Measurements from ENCODE around the gene NDUFS7. TPM values are rescaled to one million over a fixed set of nuclear protein-coding genes. Genes with fewer than 3 reads are reported as not detected.

Gene NDUFS7
- total RNA-seq, 1 donor from 2014 or later: 216 TPM

DNA sequence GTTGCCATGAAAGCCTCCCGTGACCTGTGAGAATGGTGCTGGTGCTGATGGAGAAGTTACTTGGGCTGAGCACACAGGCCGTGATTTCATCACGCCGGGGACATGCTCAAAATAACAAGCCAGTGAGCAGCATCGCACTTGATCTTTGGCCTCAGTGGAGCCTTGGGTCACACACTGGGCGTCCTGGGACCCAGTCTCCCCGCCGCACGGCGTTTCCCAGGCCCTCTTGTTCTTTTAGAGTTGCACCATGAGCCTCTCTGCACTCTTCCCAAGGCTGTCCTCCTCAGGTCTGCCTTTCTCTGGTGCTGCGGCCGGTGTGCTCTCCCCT, 9.5 kb upstream of the NDUFS7 start:
- TF ChIP-seq CTCF (IDR thresholded peaks at IDR 0.05): no peak
- Histone ChIP-seq H3K4me1 (no peaks in the 10 kb centered on the region), H3K36me3 (peaks cover 64 to 73% of the 10 kb centered on the region in 2 donors), H3K4me3 (no peak overlapping the region), H3K9me3 (no peaks in the 10 kb centered on the region), H3K27me3 (no peaks in the 10 kb centered on the region), H3K27ac (no peak overlapping the region)
- DNase-seq (ENCODE audit: low spot score in 2 of 2): no peak
- intact Hi-C loops (cut with DNase I): no loop called here

DNA sequence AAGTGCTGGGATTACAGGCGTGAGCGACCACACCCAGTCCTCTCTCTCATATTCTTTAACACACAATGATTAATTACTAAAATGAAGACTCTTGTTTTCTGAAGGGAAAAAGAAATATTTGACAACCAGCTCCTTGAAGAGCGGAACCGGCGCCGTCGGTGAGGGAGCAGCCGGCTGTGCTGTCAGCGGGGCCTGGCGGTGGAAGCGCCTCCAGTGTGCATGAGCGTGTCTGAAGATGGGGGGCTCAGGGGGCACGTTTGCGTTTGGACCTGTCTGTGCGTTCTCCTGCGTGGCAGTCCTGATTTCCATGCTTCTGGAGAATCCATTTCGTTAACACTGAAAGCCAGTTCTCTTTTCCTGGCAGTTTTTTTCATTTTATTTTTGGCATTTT, 7.3 kb upstream of the NDUFS7 start:
- Histone ChIP-seq H3K27ac (no peak overlapping the region), H3K4me1 (no peaks in the 10 kb centered on the region), H3K4me3 (no peak overlapping the region), H3K36me3 (peaks cover 45 to 51% of the 10 kb centered on the region in 2 donors), H3K27me3 (no peaks in the 10 kb centered on the region), H3K9me3 (no peaks in the 10 kb centered on the region)
- no peak for TF ChIP-seq CTCF (IDR thresholded peaks at IDR 0.05)
- no peak for DNase-seq (ENCODE audit: low spot score in 2 of 2)
- intact Hi-C loops (cut with DNase I): no loop called here

DNA sequence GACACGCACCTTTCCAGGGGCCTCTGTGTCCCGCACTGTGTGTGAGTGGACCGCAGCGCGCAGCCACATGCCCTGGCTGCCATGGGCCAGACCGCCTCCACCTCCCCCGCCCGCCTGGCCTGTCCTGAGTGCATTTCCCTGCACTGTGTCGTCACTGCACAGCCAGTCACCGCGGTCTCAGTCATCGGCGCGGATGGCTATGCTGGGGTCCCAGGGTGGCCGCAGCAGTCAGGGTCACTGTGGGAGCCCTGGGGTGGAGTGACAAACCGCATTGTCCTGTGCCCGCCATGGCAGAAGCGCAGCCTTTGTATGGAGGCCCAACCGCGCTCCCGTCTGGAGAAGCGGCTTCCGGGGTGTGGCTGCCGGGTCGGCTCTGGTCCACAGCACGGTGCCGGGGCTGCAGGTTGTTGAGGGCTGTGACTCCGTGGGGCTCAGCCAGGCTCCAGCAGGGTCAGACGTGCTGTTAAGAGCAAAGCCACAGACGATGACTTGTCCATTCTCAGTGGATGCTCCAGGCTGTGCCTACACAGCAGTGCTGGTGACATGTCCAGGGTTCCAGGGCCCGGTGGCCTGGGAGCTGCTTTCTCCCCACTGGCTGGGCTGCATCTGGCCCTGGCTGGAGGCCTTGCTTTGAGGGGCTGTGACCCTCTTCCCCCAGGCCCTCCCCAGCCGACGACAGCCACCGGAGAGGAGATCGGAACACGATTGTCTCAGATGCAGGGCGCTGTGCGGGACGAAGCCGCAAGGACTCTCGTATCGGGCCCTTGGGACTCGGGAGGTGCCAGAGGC, 6.3 kb upstream of the NDUFS7 start:
- Histone ChIP-seq H3K36me3 (peaks cover 36 to 44% of the 10 kb centered on the region in 2 donors), H3K27ac (no peak overlapping the region), H3K27me3 (no peaks in the 10 kb centered on the region), H3K9me3 (no peaks in the 10 kb centered on the region), H3K4me3 (no peak overlapping the region), H3K4me1 (no peaks in the 10 kb centered on the region)
- no peak for TF ChIP-seq CTCF (IDR thresholded peaks at IDR 0.05)
- intact Hi-C loops (cut with DNase I): no loop called here
- no peak for DNase-seq (ENCODE audit: low spot score in 2 of 2)

DNA sequence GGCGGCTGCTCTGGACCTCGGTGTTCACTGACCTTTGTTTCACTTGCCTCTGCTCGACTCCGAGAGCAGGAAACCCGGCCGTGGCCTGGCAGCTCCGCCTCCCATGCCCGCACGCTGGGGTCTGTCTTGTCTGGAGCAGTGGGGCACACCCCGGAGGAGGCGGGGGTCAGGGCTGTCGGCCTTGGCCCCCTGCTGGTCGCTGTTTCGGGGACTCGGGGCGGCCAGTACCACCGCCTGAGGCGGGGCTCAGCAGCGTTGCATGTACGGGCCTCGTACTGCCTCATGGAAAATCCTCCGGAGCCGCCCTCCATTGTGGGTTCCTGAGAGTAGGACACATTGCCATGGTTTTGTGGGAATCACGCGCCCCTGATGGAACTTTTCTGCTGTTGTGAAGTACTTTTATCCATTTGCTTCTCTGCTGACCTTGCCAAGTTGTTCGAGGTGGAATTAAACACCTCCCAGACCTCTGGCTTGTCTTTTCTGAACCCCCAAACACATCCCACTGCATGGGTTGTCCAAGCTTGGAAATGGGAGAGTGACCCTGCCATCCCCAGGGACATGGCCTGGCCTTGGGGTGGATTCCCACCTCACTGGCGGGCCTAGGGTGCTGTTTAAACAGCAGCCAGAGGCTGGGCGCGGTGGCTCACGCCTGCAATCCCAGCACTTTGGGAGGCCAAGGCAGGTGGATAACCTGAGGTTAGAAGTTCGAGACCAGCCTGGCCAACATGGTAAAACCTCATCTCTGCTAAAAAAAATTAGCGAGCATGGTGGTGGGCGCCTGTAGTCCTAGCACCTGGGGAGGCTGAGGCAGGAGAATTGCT, 5.5 kb upstream of the NDUFS7 start:
- Histone ChIP-seq H3K27ac (no peak overlapping the region), H3K27me3 (no peaks in the 10 kb centered on the region), H3K4me3 (no peak overlapping the region), H3K4me1 (no peaks in the 10 kb centered on the region), H3K9me3 (no peaks in the 10 kb centered on the region), H3K36me3 (peaks cover 29 to 37% of the 10 kb centered on the region in 2 donors)
- intact Hi-C loops (cut with DNase I): no loop called here
- DNase-seq (ENCODE audit: low spot score in 2 of 2): no peak
- no peak for TF ChIP-seq CTCF (IDR thresholded peaks at IDR 0.05)

DNA sequence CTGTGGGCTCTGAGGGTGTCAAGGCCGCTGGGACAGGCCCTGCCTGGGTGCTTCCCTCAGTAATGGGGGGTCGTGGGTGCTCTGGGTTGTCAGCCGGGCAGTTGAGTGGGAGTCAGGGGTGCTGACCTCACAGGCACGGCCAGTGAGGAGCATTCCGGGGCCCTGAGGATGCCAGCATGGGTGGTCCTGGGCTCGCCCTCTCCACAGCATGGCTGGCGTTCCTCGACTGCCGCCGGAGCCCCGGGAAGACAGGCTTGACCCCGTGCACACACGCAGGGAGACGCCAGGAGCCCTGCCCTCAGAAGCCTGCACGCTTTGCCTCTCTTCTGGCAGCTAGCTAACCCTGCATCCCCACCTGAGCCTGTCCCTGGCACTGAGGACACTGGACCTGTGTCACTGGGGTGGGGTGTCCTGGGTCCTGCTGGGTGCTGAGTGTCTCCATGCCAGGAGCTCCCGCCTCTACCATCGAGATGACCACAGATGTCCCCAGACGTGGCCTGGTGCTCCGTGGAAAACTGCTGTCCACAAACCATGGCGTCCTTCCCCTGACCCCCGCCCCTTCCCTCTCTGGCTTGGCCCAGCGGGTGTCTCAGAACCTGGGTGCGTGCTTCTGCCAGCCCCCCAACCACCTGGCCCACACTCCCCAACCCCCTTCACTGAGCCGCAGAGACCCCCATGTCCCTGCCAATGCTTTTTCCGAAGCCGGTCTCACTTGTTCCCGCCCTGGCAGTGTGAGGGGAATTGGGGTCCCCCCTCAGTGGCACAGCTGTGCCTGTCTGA, 4.4 kb upstream of the NDUFS7 start:
- TF ChIP-seq CTCF (IDR thresholded peaks at IDR 0.05): no peak
- no peaks in the 10 kb centered on the region for H3K9me3 ChIP-seq
- H3K36me3 ChIP-seq: peaks cover 21 to 25% of the 10 kb centered on the region in 2 donors
- H3K27me3 ChIP-seq: no peaks in the 10 kb centered on the region
- no peak overlapping the region for H3K27ac ChIP-seq
- DNase-seq (ENCODE audit: low spot score in 2 of 2): no peak
- no peak overlapping the region for H3K4me3 ChIP-seq
- H3K4me1 ChIP-seq: peaks cover 0 to 2% of the 10 kb centered on the region in 2 donors
- intact Hi-C loops (cut with DNase I): no loop called here
